Measurements from ENCODE around the gene OCRL. TPM values are rescaled to one million over a fixed set of nuclear protein-coding genes. Genes with fewer than 3 reads are reported as not detected.

OCRL gene
- total and polyA plus RNA-seq, 2 experiments from 2014 or later, result 3.9 to 16.5 TPM

DNA sequence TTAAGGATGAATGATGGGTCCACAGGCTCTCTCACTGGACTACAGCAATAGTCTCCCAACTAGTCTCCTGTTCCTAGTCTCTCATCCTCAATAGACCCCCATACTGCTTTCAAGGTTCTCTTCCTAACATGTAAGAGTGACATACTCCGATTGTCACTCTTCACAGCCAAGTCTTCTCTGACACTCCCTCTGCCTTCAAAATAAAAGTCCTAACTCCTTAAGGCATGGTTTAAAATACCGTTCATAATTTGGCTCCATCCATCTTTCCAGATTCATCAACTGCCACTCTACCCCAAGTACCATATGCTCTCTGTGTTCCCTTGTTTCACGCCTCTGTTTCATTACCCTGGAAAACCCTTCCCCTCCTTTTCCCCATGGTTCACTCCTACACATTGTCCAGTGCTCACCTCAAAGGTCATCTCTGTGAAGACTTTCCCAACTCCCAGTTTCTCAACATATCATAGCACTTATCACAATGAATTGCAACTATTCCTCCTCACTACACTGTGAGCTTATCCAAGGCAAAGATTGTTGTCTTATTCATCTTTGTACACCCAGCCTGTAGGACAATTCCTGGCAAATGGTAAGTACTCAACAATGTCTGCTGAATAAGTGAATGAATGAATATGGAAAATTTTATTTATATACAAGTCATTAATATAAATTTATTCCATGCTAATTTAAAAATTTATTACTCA is 42.8 kb upstream of the OCRL start:
- H3K36me3 ChIP-seq (ENCODE audit: insufficient read depth), result peaks cover 11% of the 10 kb centered on the region
- no peak overlapping the region for H2AFZ ChIP-seq
- H3K4me1 ChIP-seq (ENCODE audit: insufficient read depth), result no peaks in the 10 kb centered on the region
- no peaks in the 10 kb centered on the region for H3K27me3 ChIP-seq (ENCODE audit: insufficient read depth)
- Mint-ChIP-seq H3K9me3 (no peaks in the 10 kb centered on the region), H3K27ac (no peak overlapping the region), H3K4me3 (no peak overlapping the region), H3K4me1 (no peaks in the 10 kb centered on the region), H3K27me3 (ENCODE audit: insufficient read depth, low read depth, poor library complexity) (no peaks in the 10 kb centered on the region), H3K36me3 (ENCODE audit: low read depth) (peaks cover 44% of the 10 kb centered on the region)
- H3F3A ChIP-seq (replicated peaks; ENCODE audit: low read depth), result no peaks in the 10 kb centered on the region
- no peaks in the 10 kb centered on the region for H3K79me2 ChIP-seq (replicated peaks; ENCODE audit: insufficient read depth)
- no peak overlapping the region for H3K4me2 ChIP-seq
- ATAC-seq, result no peak
- TF ChIP-seq NANOG (IDR thresholded peaks at IDR 0.05; ENCODE audit: borderline replicate concordance), result no peak
- no peak for TF ChIP-seq ZNF462 (CRISPR knock-in tag; IDR thresholded peaks at IDR 0.05)
- no peak for TF ChIP-seq REST (IDR thresholded peaks at IDR 0.05; ENCODE audit: unreplicated experiment)
- TF ChIP-seq EZH2 (IDR thresholded peaks at IDR 0.05; ENCODE audit: low read depth, unreplicated experiment), result no peak
- no peak for TF ChIP-seq CTCF (conservative IDR thresholded peaks at IDR 0.05; ENCODE audit: low read depth in 2 of 2)
- TF ChIP-seq STAT1 (IDR thresholded peaks at IDR 0.05; ENCODE audit: unreplicated experiment), result no peak
- no peak for TF ChIP-seq ETS1 (IDR thresholded peaks at IDR 0.05)
- TF ChIP-seq EZH2phosphoT487 (IDR thresholded peaks at IDR 0.05; ENCODE audit: unreplicated experiment), result no peak
- TF ChIP-seq JUNB (IDR thresholded peaks at IDR 0.05; ENCODE audit: unreplicated experiment), result no peak
- TF ChIP-seq ZNF331 (CRISPR knock-in tag; IDR thresholded peaks at IDR 0.05; ENCODE audit: low read depth), result no peak
- no peaks in the 10 kb centered on the region for H4K20me1 ChIP-seq (replicated peaks; ENCODE audit: insufficient read depth)
- H3K9me2 ChIP-seq (ENCODE audit: insufficient read depth), result no peaks in the 10 kb centered on the region
- no peak overlapping the region for H3K4me3 ChIP-seq
- H3K27ac ChIP-seq (ENCODE audit: low read depth), result no peak overlapping the region
- no peak for DNase-seq (ENCODE audit: low spot score)
